Loucy (cell line): Measurements from ENCODE around the gene ING5.

ENCODE experiments used
- H2AFZ ChIP-seq: fragments of 200-600 bp; sonication (generic); 2 replicates; pipeline ENCODE4 v1.6.0; 2016; ENCODE audit warnings: antibody characterized with exemption, mild to moderate bottlenecking, low read length, moderate library complexity
- H3F3A ChIP-seq: fragments of 200-600 bp; 2 replicates; pipeline ENCODE4 v1.6.0; 2016; ENCODE audit warnings: antibody characterized with exemption, low read depth, mild to moderate bottlenecking
- H3K27me3 ChIP-seq: fragments of 200-600 bp; sonication (generic); 2 replicates; pipeline ENCODE4 v1.6.1; 2014; ENCODE audit warnings: low read length, mild to moderate bottlenecking; ENCODE audit not compliant: insufficient read depth, poor library complexity, severe bottlenecking
- H3K36me3 ChIP-seq: fragments of 200-600 bp; sonication (generic); 2 replicates; pipeline ENCODE4 v1.6.1; 2016; ENCODE audit warnings: low read length; ENCODE audit not compliant: insufficient read depth
- H3K4me1 ChIP-seq: fragments of 200-600 bp; sonication (generic); 2 replicates; pipeline ENCODE4 v1.5.1; 2014; ENCODE audit warnings: low read length, mild to moderate bottlenecking; ENCODE audit not compliant: insufficient read depth, poor library complexity, severe bottlenecking
- H3K4me2 ChIP-seq: fragments of 200-600 bp; sonication (generic); 2 replicates; pipeline ENCODE4 v1.6.0; 2014; ENCODE audit warnings: antibody characterized with exemption, low read length, low read depth, mild to moderate bottlenecking; ENCODE audit not compliant: poor library complexity, severe bottlenecking
- H3K4me3 ChIP-seq: fragments of 200-600 bp; sonication (generic); 2 replicates; pipeline ENCODE4 v1.5.1; 2014; ENCODE audit warnings: low read length, mild to moderate bottlenecking, mixed read lengths; ENCODE audit not compliant: poor library complexity, severe bottlenecking
- H3K79me2 ChIP-seq: fragments of 200-600 bp; sonication (generic); 2 replicates; pipeline ENCODE4 v1.6.1; 2014; ENCODE audit warnings: low read length; ENCODE audit not compliant: insufficient read depth
- H3K9ac ChIP-seq: fragments of 200-600 bp; sonication (generic); 2 replicates; pipeline ENCODE4 v1.6.0; 2014; ENCODE audit warnings: mild to moderate bottlenecking, low read depth, low read length, moderate library complexity; ENCODE audit not compliant: poor library complexity, severe bottlenecking
- H3K9me2 ChIP-seq: fragments of 200-600 bp; sonication (generic); replicated peaks from 2 replicates; pipeline ENCODE4 v1.6.1; 2016; ENCODE audit warnings: low read depth, low read length, mixed read lengths
- H3K9me3 ChIP-seq: fragments of 200-600 bp; sonication (generic); 2 replicates; pipeline ENCODE4 v1.6.1; 2014; ENCODE audit warnings: mild to moderate bottlenecking, antibody characterized with exemption, low read length, low read depth; ENCODE audit not compliant: insufficient read depth
- H4K20me1 ChIP-seq: fragments of 200-600 bp; sonication (generic); 2 replicates; pipeline ENCODE4 v1.6.0; 2014; ENCODE audit warnings: antibody characterized with exemption, low read length, mild to moderate bottlenecking; ENCODE audit not compliant: insufficient read depth, poor library complexity, severe bottlenecking
- CTCF ChIP-seq: fragments of 200-600 bp; sonication (generic); conservative IDR thresholded peaks from 2 replicates; pipeline ENCODE4 v1.5.1; 2014; ENCODE audit warnings: mild to moderate bottlenecking, antibody characterized with exemption, low read length
- EZH2phosphoT487 ChIP-seq: fragments of 200-600 bp; IDR thresholded peaks from 2 replicates; pipeline ENCODE4 v1.6.1; 2018; ENCODE audit warnings: antibody characterized with exemption, mild to moderate bottlenecking, moderate library complexity, borderline replicate concordance

Gene ING5

GRCh38 chr2:241722896-241723454 is 21.1 kb downstream of the ING5 start:
- Histone ChIP-seq H2AFZ (no peak overlapping the region), H3K36me3 (peaks cover 8% of the 10 kb centered on the region; the same call in 1 of the 2 replicates), H3F3A (no peaks in the 10 kb centered on the region), H4K20me1 (no peaks in the 10 kb centered on the region), H3K79me2 (no peaks in the 10 kb centered on the region), H3K9me3 (no peaks in the 10 kb centered on the region), H3K9ac (no peak overlapping the region), H3K4me2 (no peak overlapping the region), H3K9me2 (no peaks in the 10 kb centered on the region), H3K4me3 (no peak overlapping the region), H3K27me3 (no peaks in the 10 kb centered on the region), H3K4me1 (no peaks in the 10 kb centered on the region)
- no peak for TF ChIP-seq EZH2phosphoT487
- no peak for TF ChIP-seq CTCF

GRCh38 chr2:241724259-241724974 is 22.6 kb downstream of the ING5 start:
- peaks cover 8% of the 10 kb centered on the region; the same call in 1 of the 2 replicates for H3K36me3 ChIP-seq
- no peak overlapping the region for H3K9ac ChIP-seq
- no peaks in the 10 kb centered on the region for H3K9me3 ChIP-seq
- peak; percentile 72 for TF ChIP-seq CTCF
- TF ChIP-seq EZH2phosphoT487, result no peak
- no peaks in the 10 kb centered on the region for H3K9me2 ChIP-seq
- H2AFZ ChIP-seq, result no peak overlapping the region
- H3F3A ChIP-seq, result no peaks in the 10 kb centered on the region
- no peaks in the 10 kb centered on the region for H3K79me2 ChIP-seq
- H3K4me1 ChIP-seq, result no peaks in the 10 kb centered on the region
- no peaks in the 10 kb centered on the region for H4K20me1 ChIP-seq
- no peak overlapping the region for H3K4me3 ChIP-seq
- H3K4me2 ChIP-seq, result no peak overlapping the region
- H3K27me3 ChIP-seq, result no peaks in the 10 kb centered on the region

- H4K20me1 ChIP-seq, result no peaks in the 10 kb centered on the region
Measured at GRCh38 chr2:241724975-241725870, 23.4 kb downstream of the ING5 start.

More at GRCh38 chr2:241724975-241725870, 23.4 kb downstream of the ING5 start:
- Histone ChIP-seq H3F3A (no peaks in the 10 kb centered on the region), H3K79me2 (no peaks in the 10 kb centered on the region), H3K36me3 (peaks cover 3% of the 10 kb centered on the region; the same call in 1 of the 2 replicates), H3K9ac (no peak overlapping the region), H3K9me3 (no peaks in the 10 kb centered on the region), H3K9me2 (no peaks in the 10 kb centered on the region), H3K4me2 (no peak overlapping the region), H3K4me1 (no peaks in the 10 kb centered on the region), H3K27me3 (no peaks in the 10 kb centered on the region), H3K4me3 (no peak overlapping the region), H2AFZ (no peak overlapping the region)
- TF ChIP-seq EZH2phosphoT487 (no peak), CTCF (no peak)
